HG02610 (cell line): ENCODE data around the gene C6orf15.

ENCODE experiments used
- ATAC-seq: cut with Tn5 transposase; IDR thresholded peaks from one replicate; pipeline ENCODE4 v1.9.1; 2021; ENCODE audit warnings: mild to moderate bottlenecking, moderate library complexity; ENCODE audit not compliant: unreplicated experiment

C6orf15 gene

GRCh38 chr6:31131595-31131994 lies 19.2 kb upstream of the C6orf15 start:
- no peak for ATAC-seq

- ATAC-seq: no peak
These were observed 18.4 kb upstream of the C6orf15 start for GRCh38 chr6:31130751-31131150.

GRCh38 chr6:31129130-31129529 lies 16.8 kb upstream of the C6orf15 start:
- ATAC-seq: no peak

GRCh38 chr6:31128093-31128676 lies 15.8 kb upstream of the C6orf15 start:
- ATAC-seq: no peak

GRCh38 chr6:31126396-31127175 lies 14.2 kb upstream of the C6orf15 start:
- ATAC-seq: no peak

GRCh38 chr6:31125586-31126363 lies 13.4 kb upstream of the C6orf15 start:
- ATAC-seq: no peak

- ATAC-seq: no peak
These were observed 12.8 kb upstream of the C6orf15 start for GRCh38 chr6:31125162-31125561.

- ATAC-seq: no peak
These were observed 10.7 kb upstream of the C6orf15 start for GRCh38 chr6:31122791-31123706.

GRCh38 chr6:31121131-31121790 lies 8.9 kb upstream of the C6orf15 start:
- no peak for ATAC-seq

GRCh38 chr6:31120151-31120915 lies 8.0 kb upstream of the C6orf15 start, which contains the start of gene CDSN:
Gene CDSN, minus strand, starts transcription at chr6:31120446. Its CDS starts 27 bp downstream, at chr6:31120419.
- ATAC-seq: no peak

GRCh38 chr6:31118178-31118577 lies 5.8 kb upstream of the C6orf15 start:
- no peak for ATAC-seq

- no peak for ATAC-seq
These were observed 4.4 kb upstream of the C6orf15 start for GRCh38 chr6:31116661-31117385.

- no peak for ATAC-seq
These were observed 3.7 kb upstream of the C6orf15 start for GRCh38 chr6:31115941-31116560.

- ATAC-seq: no peak
These were observed 2.8 kb upstream of the C6orf15 start for GRCh38 chr6:31114970-31115849.

GRCh38 chr6:31114541-31114878 lies 2.1 kb upstream of the C6orf15 start, which contains the start of gene PSORS1C1:
Gene PSORS1C1, plus strand, starts transcription at chr6:31114800. Its CDS starts 14,833 bp downstream, at chr6:31129633.
- no peak for ATAC-seq

- no peak for ATAC-seq
These were observed 1.6 kb upstream of the C6orf15 start for GRCh38 chr6:31113861-31114540.

GRCh38 chr6:31111712-31112111 lies 663 bp downstream of the C6orf15 start:
- ATAC-seq: no peak
